T-cell (primary cell): ENCODE data around the gene BRPF3. TPM values are rescaled to one million over a fixed set of nuclear protein-coding genes. Genes with fewer than 3 reads are reported as not detected.
"Not testable (repeated sequence)": the region's sequence is repeated elsewhere in the genome, so short reads cannot be mapped to it uniquely, and the experiment has no call there.

Experiments
- ATAC-seq, 4 experiments: fragments of 200-7000 bp in 3 of 4; fragments of 150-1000 bp in 1 of 4; cut with Tn5 transposase; replicated peaks in 1 of 4; 1 replicate in 3 of 4; 2 replicates in 1 of 4; pipeline ENCODE4 v1.10.0; 2021; ENCODE audit warnings: moderate library complexity in 3 of 4, mild to moderate bottlenecking in 2 of 4, moderate number of reproducible peaks in 1 of 4
- CTCF ChIA-PET, 2 donors: fragments of 300-600 bp; sonication (Branson Sonifier 250); formaldehyde crosslinking; loops; one replicate each; lab custom pipeline; 2022; ENCODE audit warnings: antibody characterized with exemption in 2 of 2; lab: Charles Lee
- POLR2A ChIA-PET, 2 donors: fragments of 300-600 bp; sonication (Branson Sonifier 250); formaldehyde crosslinking; loops; one replicate each; lab custom pipeline; 2022; ENCODE audit warnings: antibody characterized with exemption in 2 of 2; lab: Charles Lee
- DNase-seq, 35 experiments: peaks; one replicate each; pipeline versions ENCODE4 v3.0.0 to v3.0.0-alpha.2; 2013 to 2023
- H3K27ac ChIP-seq: one replicate; pipeline ENCODE4 v1.5.1; 2013; ENCODE audit warnings: low read length
- H3K27me3 ChIP-seq, 2 experiments: replicated peaks in 1 of 2; 1 replicate in 1 of 2; 2 replicates in 1 of 2; pipeline versions ENCODE4 v1.6.1 to v1.7.0; 2013; ENCODE audit warnings: low read length in 1 of 2, mixed read lengths in 1 of 2; ENCODE audit not compliant: control insufficient read depth in 2 of 2, insufficient read depth in 2 of 2; ENCODE audit errors: extremely low read depth in 1 of 2
- H3K36me3 ChIP-seq, 2 donors: 1 replicate in 1 of 2; 2 replicates in 1 of 2; pipeline versions ENCODE4 v1.6.1 to v1.7.0; 2013; ENCODE audit warnings: low read length in 1 of 2; ENCODE audit not compliant: control insufficient read depth in 2 of 2, insufficient read depth in 1 of 2; ENCODE audit errors: extremely low read depth in 1 of 2
- H3K4me1 ChIP-seq, 2 experiments: 1 replicate in 1 of 2; 2 replicates in 1 of 2; pipeline versions ENCODE4 v1.6.1 to v1.7.0; 2013; ENCODE audit warnings: low read length in 2 of 2, mixed read lengths in 1 of 2; ENCODE audit not compliant: insufficient read depth in 2 of 2, control insufficient read depth in 1 of 2; ENCODE audit errors: extremely low read depth in 1 of 2
- H3K4me3 ChIP-seq, 2 donors: 1 replicate in 1 of 2; 2 replicates in 1 of 2; pipeline versions ENCODE4 v1.5.1 to v1.7.0; 2013; ENCODE audit warnings: mild to moderate bottlenecking in 2 of 2, low read length in 1 of 2, moderate library complexity in 1 of 2; ENCODE audit not compliant: control insufficient read depth in 1 of 2; ENCODE audit errors: extremely low read depth in 1 of 2
- H3K9me3 ChIP-seq: 2 replicates; pipeline ENCODE4 v1.7.0; 2013
- H3K27ac Mint-ChIP-seq, 2 donors: one replicate each; pipeline ENCODE4 v1.8.0; 2020 to 2021; ENCODE audit warnings: mild to moderate bottlenecking in 2 of 2, mixed read lengths in 2 of 2
- H3K27me3 Mint-ChIP-seq, 2 donors: one replicate each; pipeline ENCODE4 v1.8.0; 2021 to 2022; ENCODE audit warnings: mixed read lengths in 2 of 2
- H3K36me3 Mint-ChIP-seq: one replicate; pipeline ENCODE4 v1.8.0; 2021; ENCODE audit warnings: mixed read lengths
- H3K4me1 Mint-ChIP-seq, 3 donors: one replicate each; pipeline ENCODE4 v1.8.0; 2020 to 2022; ENCODE audit warnings: mixed read lengths in 3 of 3, mild to moderate bottlenecking in 1 of 3
- H3K4me3 Mint-ChIP-seq, 3 donors: one replicate each; pipeline ENCODE4 v1.8.0; 2020 to 2022; ENCODE audit warnings: mild to moderate bottlenecking in 3 of 3, mixed read lengths in 3 of 3, moderate library complexity in 3 of 3
- H3K9me3 Mint-ChIP-seq, 3 donors: one replicate each; pipeline ENCODE4 v1.8.0; 2020 to 2022; ENCODE audit warnings: mixed read lengths in 3 of 3
- WGBS: methylation state at CpG from one replicate; pipeline ENCODE4 v1.1.5; 2013; ENCODE audit warnings: missing lambda C conversion rate; ENCODE audit not compliant: insufficient coverage; 5-methylcytosine and 5-hydroxymethylcytosine counted together
- total RNA-seq, 35 experiments: library from RNA in 6 of 35; stranded (reverse) in 6 of 35; fragments of 120-200 nt in 1 of 35; gene quantifications; one replicate each; pipeline versions ENCODE4 v1.2.1 to v1.2.4 and lab custom pipeline; 2013 to 2026

The BRPF3 gene
- total RNA-seq, 5 donors from 2014 or later (not counting 1 experiment from before 2014, with no cell fraction given), result 33.9 to 38.5 (median 35.7) TPM

DNA sequence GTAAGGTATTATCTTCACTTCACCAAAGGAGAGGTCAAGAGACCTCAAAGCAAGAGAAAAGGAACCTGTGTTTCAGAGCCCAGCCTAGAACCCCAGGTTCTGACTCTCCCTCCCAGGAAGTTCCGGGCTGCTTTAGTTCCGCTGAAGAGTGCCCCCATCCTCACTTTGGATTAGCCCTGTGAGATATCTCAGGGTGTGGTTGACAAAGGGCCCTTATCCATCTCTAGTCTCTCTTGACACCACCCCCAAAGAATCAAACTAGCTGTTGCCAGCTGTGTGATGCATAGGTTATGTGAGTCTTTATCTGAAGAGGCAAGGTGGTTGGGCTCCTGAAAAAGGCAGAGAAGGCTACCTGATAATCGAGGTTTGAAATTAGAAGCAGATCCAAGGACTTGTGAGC, 20.6 kb downstream of the BRPF3 start:
- peaks cover 47% of the 10 kb centered on the region for H3K36me3 Mint-ChIP-seq
- WGBS, result 73% methylated on average over 1 of the region's 3 CpGs
- Histone ChIP-seq H3K4me3 (no peak overlapping the region), H3K9me3 (no peaks in the 10 kb centered on the region), H3K27ac (no peak overlapping the region), H3K4me1 (no peaks in the 10 kb centered on the region), H3K36me3 (peaks cover 5 to 82% of the 10 kb centered on the region in 2 donors), H3K27me3 (no peaks in the 10 kb centered on the region)
- DNase-seq, result no peak
- no peaks in the 10 kb centered on the region for H3K9me3 Mint-ChIP-seq
- peak overlapping the region in 1 of 2 donors; percentile 23 for H3K27ac Mint-ChIP-seq
- ATAC-seq, result no peak
- peaks cover 0 to 6% (median 0%) of the 10 kb centered on the region in 3 donors for H3K4me1 Mint-ChIP-seq
- no peaks in the 10 kb centered on the region for H3K27me3 Mint-ChIP-seq
- no peak overlapping the region for H3K4me3 Mint-ChIP-seq
- POLR2A ChIA-PET, result no interaction called here
- CTCF ChIA-PET, result no interaction called here

DNA sequence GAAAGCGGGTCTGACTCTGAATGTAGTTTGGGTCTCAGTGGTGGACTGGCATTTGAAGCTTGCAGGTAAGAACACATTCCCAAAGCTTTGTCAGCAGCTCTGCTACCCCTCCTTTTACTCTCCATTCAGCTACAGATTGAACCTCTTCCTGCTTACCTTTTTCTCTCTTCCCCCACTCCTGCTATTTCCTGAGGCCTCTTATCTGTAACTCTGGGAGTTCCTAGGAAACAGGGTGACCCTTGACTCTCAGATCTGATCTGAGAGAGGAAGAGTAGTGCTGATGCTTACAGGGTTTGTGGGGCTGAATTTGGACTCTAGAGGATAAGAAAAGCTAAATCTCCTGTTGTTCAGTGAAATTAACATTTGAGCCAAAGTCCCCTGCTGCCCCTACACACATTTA, 21.4 kb downstream of the BRPF3 start:
- Histone ChIP-seq H3K4me3 (no peak overlapping the region), H3K9me3 (no peaks in the 10 kb centered on the region), H3K27ac (no peak overlapping the region), H3K36me3 (peaks cover 6 to 86% of the 10 kb centered on the region in 2 donors), H3K27me3 (no peaks in the 10 kb centered on the region), H3K4me1 (no peaks in the 10 kb centered on the region)
- no CpG with 5 or more reads among the region's 1 CpG for WGBS
- Mint-ChIP-seq H3K4me3 (no peak overlapping the region), H3K9me3 (no peaks in the 10 kb centered on the region), H3K27me3 (no peaks in the 10 kb centered on the region), H3K4me1 (peaks cover 0 to 6% (median 0%) of the 10 kb centered on the region in 3 donors), H3K27ac (peak overlapping the region in 1 of 2 donors; percentile 8), H3K36me3 (peaks cover 48% of the 10 kb centered on the region)
- no peak for DNase-seq
- ATAC-seq, result no peak
- ChIA-PET CTCF (interaction anchor here in 1 of 2 donors (0.7 kb wide), 1 partner anchor 54 kb away, joined by 6 read pairs; no protein-coding TSS in a partner anchor), POLR2A (no interaction called here)

- H3K27ac ChIP-seq, ATAC-seq, CTCF ChIA-PET, H3K4me1 ChIP-seq, H3K27me3 Mint-ChIP-seq, H3K4me1 Mint-ChIP-seq, H3K27ac Mint-ChIP-seq, POLR2A ChIA-PET, H3K27me3 ChIP-seq, DNase-seq, H3K9me3 ChIP-seq, H3K4me3 Mint-ChIP-seq, H3K9me3 Mint-ChIP-seq, H3K4me3 ChIP-seq: not testable (repeated sequence)
- whole genome bisulfite sequencing, result 100% methylated on average over 3 of the region's 9 CpGs
- peaks cover 51% of the 10 kb centered on the region for H3K36me3 Mint-ChIP-seq
- H3K36me3 ChIP-seq, result peaks cover 6 to 88% of the 10 kb centered on the region in 2 donors
Observed at GRCh38 chr6:36218516-36218915, 22.0 kb downstream of the BRPF3 start.

GRCh38 chr6:36219081-36219480, 22.5 kb downstream of the BRPF3 start:
- WGBS, result 71% methylated on average over 1 of the region's 3 CpGs
- Mint-ChIP-seq H3K4me1 (peaks cover 0 to 6% (median 0%) of the 10 kb centered on the region in 3 donors), H3K27me3 (no peaks in the 10 kb centered on the region), H3K27ac (no peak overlapping the region), H3K9me3 (no peaks in the 10 kb centered on the region), H3K36me3 (peaks cover 49% of the 10 kb centered on the region), H3K4me3 (no peak overlapping the region)
- POLR2A ChIA-PET, result no interaction called here
- no peaks in the 10 kb centered on the region for H3K9me3 ChIP-seq
- no peaks in the 10 kb centered on the region for H3K4me1 ChIP-seq
- no peak overlapping the region for H3K27ac ChIP-seq
- H3K4me3 ChIP-seq, result no peak overlapping the region
- no peak for DNase-seq
- CTCF ChIA-PET, result no interaction called here
- no peaks in the 10 kb centered on the region for H3K27me3 ChIP-seq
- peaks cover 6 to 87% of the 10 kb centered on the region in 2 donors for H3K36me3 ChIP-seq
- ATAC-seq, result no peak

DNA sequence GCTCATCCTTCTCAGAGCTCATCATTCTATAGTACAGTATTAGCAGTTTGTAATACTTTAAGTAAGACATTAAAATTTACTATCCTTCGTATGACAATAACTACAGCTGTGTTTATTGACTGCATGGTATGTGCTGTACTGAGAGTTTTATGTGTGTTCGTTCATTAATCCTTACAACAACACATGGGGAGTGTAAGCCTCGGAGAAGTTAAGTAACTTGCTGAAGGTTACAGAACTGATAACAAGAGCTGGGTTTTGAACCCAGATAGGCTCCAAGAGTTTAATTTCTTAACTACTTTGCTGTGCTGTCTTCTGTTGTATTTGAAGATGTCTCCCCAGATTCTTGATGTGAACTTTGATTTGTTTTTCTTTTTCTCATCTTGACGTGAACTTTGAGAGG, 23.7 kb downstream of the BRPF3 start:
- ChIA-PET CTCF (no interaction called here), POLR2A (no interaction called here)
- no peaks in the 10 kb centered on the region for H3K27me3 ChIP-seq
- DNase-seq (no peak), ATAC-seq (no peak)
- H3K4me3 ChIP-seq, result no peak overlapping the region
- Mint-ChIP-seq H3K27me3 (no peaks in the 10 kb centered on the region), H3K4me1 (peaks cover 0 to 5% (median 0%) of the 10 kb centered on the region in 3 donors), H3K9me3 (no peaks in the 10 kb centered on the region), H3K4me3 (no peak overlapping the region), H3K36me3 (peaks cover 47% of the 10 kb centered on the region), H3K27ac (no peak overlapping the region)
- H3K9me3 ChIP-seq, result no peaks in the 10 kb centered on the region
- no peaks in the 10 kb centered on the region for H3K4me1 ChIP-seq
- no CpG with 5 or more reads among the region's 4 CpGs for WGBS
- peaks cover 6 to 90% of the 10 kb centered on the region in 2 donors for H3K36me3 ChIP-seq
- no peak overlapping the region for H3K27ac ChIP-seq

- H3K27ac ChIP-seq, result no peak overlapping the region
- peaks cover 6 to 85% of the 10 kb centered on the region in 2 donors for H3K36me3 ChIP-seq
- H3K4me3 ChIP-seq, result no peak overlapping the region
- Mint-ChIP-seq H3K27me3 (no peaks in the 10 kb centered on the region), H3K27ac (no peak overlapping the region), H3K36me3 (peaks cover 41% of the 10 kb centered on the region), H3K9me3 (no peaks in the 10 kb centered on the region), H3K4me3 (no peak overlapping the region), H3K4me1 (no peaks in the 10 kb centered on the region)
- DNase-seq (no peak), ATAC-seq (no peak)
- no peaks in the 10 kb centered on the region for H3K4me1 ChIP-seq
- ChIA-PET CTCF (no interaction called here), POLR2A (no interaction called here)
- 100% methylated on average over 2 of the region's 2 CpGs for WGBS
- H3K9me3 ChIP-seq, result no peaks in the 10 kb centered on the region
- no peaks in the 10 kb centered on the region for H3K27me3 ChIP-seq
Observed at GRCh38 chr6:36221674-36222073, 25.1 kb downstream of the BRPF3 start.

DNA sequence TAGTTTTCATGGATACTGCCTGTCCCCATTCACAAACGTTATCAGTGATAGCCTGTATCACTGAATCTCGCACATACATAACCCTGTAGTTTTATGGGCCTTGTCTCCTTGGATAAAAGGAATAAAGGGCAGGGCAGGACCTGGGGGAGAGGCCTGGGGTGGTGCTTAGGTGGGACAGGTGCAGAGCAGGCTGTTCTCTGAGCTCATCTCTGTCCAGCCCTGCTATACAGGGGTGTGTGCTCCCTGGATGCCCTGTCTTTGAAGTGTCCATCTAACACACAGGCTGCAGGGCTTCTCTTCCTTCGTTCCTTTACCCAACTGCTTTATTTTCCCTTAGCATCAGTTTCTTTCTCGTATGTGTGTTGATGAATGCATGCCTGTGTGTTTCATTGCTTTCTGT, 26.4 kb downstream of the BRPF3 start:
- Mint-ChIP-seq H3K9me3 (no peaks in the 10 kb centered on the region), H3K36me3 (peaks cover 39% of the 10 kb centered on the region), H3K4me1 (no peaks in the 10 kb centered on the region), H3K4me3 (no peak overlapping the region), H3K27ac (no peak overlapping the region), H3K27me3 (no peaks in the 10 kb centered on the region)
- Histone ChIP-seq H3K4me1 (no peaks in the 10 kb centered on the region), H3K27ac (no peak overlapping the region), H3K27me3 (no peaks in the 10 kb centered on the region), H3K4me3 (no peak overlapping the region), H3K36me3 (peaks cover 6 to 80% of the 10 kb centered on the region in 2 donors), H3K9me3 (no peaks in the 10 kb centered on the region)
- CTCF ChIA-PET, result interaction anchor here in 1 of 2 donors (0.6 kb wide), 1 partner anchor 10 kb away, joined by 6 read pairs; no protein-coding TSS in a partner anchor
- POLR2A ChIA-PET, result no interaction called here
- no CpG with 5 or more reads among the region's 4 CpGs for WGBS
- no peak for ATAC-seq
- no peak for DNase-seq
